ENCODE data around the gene SPHK2.

The SPHK2 gene
- long read RNA-seq, partial matches to known transcripts = 7 of 23 reads
- long read RNA-seq, other reads (novel, unspliced or antisense) = 11 of 23 reads

GRCh38 chr19:48618916-48619691 is at the start of gene SPHK2, which contains the start of gene RPL18:
SPHK2 (plus strand) TSS chr19:48619506; CDS start chr19:48620515, 1,009 bp downstream.
RPL18 (minus strand) TSS chr19:48619178; CDS start chr19:48619143, 35 bp downstream.
- DNase-seq (ENCODE audit: low read depth in 1 of 2, low spot score in 1 of 2) = peak; percentile 99 to 100
- peak within 1 kb of the TSS; percentile 87 for H3K27ac ChIP-seq (replicated peaks)

GRCh38 chr19:48569814-48570213 is 49.5 kb upstream of the SPHK2 start:
- Histone ChIP-seq H3K4me3 (replicated peaks; ENCODE audit: insufficient read depth, low read length) (no peak overlapping the region), H3K27me3 (ENCODE audit: insufficient read depth, poor library complexity, severe bottlenecking) (no peaks in the 10 kb centered on the region), H3K27ac (replicated peaks) (no peak overlapping the region)
- TF ChIP-seq POLR2AphosphoS5 (IDR thresholded peaks at IDR 0.05; ENCODE audit: low read depth) (no peak), GABPA (IDR thresholded peaks at IDR 0.05; ENCODE audit: low read depth) (no peak), CTCF (IDR thresholded peaks at IDR 0.05; ENCODE audit: insufficient read depth, low read length) (no peak), REST (IDR thresholded peaks at IDR 0.05; ENCODE audit: insufficient replicate concordance, low read depth) (no peak), SPI1 (IDR thresholded peaks at IDR 0.05; ENCODE audit: borderline replicate concordance, low read depth) (no peak)
- DNase-seq (ENCODE audit: low read depth in 1 of 2, low spot score in 1 of 2) = no peak

More at GRCh38 chr19:48618916-48619691, at the start of gene SPHK2, which contains the start of gene RPL18:
- no peaks in the 10 kb centered on the region for H3K27me3 ChIP-seq (ENCODE audit: insufficient read depth, poor library complexity, severe bottlenecking)
- peak within 1 kb of the TSS; percentile 91 for H3K4me3 ChIP-seq (replicated peaks; ENCODE audit: insufficient read depth, low read length)
- TF ChIP-seq REST (IDR thresholded peaks at IDR 0.05; ENCODE audit: insufficient replicate concordance, low read depth) = peak; percentile 82
- no peak for TF ChIP-seq SPI1 (IDR thresholded peaks at IDR 0.05; ENCODE audit: borderline replicate concordance, low read depth)
- TF ChIP-seq CTCF (IDR thresholded peaks at IDR 0.05; ENCODE audit: insufficient read depth, low read length) = no peak
- peak; percentile 98 for TF ChIP-seq POLR2AphosphoS5 (IDR thresholded peaks at IDR 0.05; ENCODE audit: low read depth)
- peak; percentile 82 for TF ChIP-seq GABPA (IDR thresholded peaks at IDR 0.05; ENCODE audit: low read depth)

- H3K27me3 ChIP-seq (ENCODE audit: insufficient read depth, poor library complexity, severe bottlenecking) = no peaks in the 10 kb centered on the region
- no peak overlapping the region for H3K4me3 ChIP-seq (replicated peaks; ENCODE audit: insufficient read depth, low read length)
- no peak for DNase-seq (ENCODE audit: low read depth in 1 of 2, low spot score in 1 of 2)
- TF ChIP-seq REST (IDR thresholded peaks at IDR 0.05; ENCODE audit: insufficient replicate concordance, low read depth) = no peak
- no peak overlapping the region for H3K27ac ChIP-seq (replicated peaks)
These were observed 47.7 kb upstream of the SPHK2 start for GRCh38 chr19:48571378-48572162.
